NCI-H524 (cell line): ENCODE data around the gene CYP39A1.
A peak's percentile ranks its signal among the peaks of the same experiment; 100 is the strongest.

Experiments
- DNase-seq, 2 experiments: peaks; one replicate each; lab custom pipeline; 2025; lab: John Stamatoyannopoulos, UW

CYP39A1 gene, protein sequence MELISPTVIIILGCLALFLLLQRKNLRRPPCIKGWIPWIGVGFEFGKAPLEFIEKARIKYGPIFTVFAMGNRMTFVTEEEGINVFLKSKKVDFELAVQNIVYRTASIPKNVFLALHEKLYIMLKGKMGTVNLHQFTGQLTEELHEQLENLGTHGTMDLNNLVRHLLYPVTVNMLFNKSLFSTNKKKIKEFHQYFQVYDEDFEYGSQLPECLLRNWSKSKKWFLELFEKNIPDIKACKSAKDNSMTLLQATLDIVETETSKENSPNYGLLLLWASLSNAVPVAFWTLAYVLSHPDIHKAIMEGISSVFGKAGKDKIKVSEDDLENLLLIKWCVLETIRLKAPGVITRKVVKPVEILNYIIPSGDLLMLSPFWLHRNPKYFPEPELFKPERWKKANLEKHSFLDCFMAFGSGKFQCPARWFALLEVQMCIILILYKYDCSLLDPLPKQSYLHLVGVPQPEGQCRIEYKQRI

GRCh38 chr6:46652603-46653438, at the start of gene CYP39A1, which contains the start of gene SLC25A27:
TSS of gene CYP39A1 (minus strand) at chr6:46652818. CDS start at chr6:46652582, 236 bp downstream.
TSS of gene SLC25A27 (plus strand) at chr6:46652975. CDS start at chr6:46653193, 218 bp downstream.
- DNase-seq: peak; percentile 82 to 90

DNA sequence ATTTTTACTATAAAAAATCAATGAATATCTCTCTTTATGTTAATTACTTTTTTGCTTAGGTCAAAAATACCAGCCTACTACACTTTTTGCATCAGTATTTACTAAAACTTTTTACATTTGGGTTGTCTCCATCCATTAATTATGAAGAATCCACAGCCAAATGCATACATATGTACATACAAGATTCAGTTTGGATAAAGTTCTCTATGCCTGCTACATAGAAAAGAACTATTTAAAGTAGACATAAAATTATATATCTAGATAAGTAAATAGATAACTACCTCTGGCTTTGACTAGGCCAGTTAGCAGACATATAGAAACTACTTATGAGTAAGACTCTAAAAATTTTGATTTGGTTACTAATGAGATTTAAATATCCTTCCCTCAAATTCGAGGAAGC, 47.4 kb upstream of the CYP39A1 start:
- DNase-seq: no peak

DNA sequence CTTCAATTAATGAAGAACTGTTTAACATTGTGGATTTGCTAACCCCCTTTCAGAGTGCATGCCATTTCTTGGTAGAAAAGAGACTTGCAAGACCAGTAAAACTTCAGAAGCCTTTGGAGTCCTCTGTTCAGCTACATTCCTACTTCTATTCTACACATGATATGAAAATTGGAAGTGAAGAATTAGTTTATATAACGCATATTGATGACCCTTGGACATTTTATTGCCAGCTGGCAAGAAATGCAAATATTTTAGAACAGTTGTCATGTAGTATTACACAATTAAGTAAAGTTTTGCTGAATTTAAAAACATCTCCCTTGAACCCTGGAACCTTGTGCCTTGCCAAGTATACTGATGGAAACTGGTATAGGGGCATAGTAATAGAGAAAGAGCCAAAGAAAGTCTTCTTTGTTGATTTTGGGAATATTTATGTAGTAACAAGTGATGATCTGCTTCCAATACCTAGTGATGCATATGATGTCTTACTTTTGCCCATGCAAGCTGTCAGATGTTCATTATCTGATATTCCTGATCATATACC, 38.4 kb upstream of the CYP39A1 start:
- DNase-seq: no peak

GRCh38 chr6:46690141-46690755, 37.6 kb upstream of the CYP39A1 start:
- DNase-seq: no peak

GRCh38 chr6:46689657-46690056, 37.0 kb upstream of the CYP39A1 start:
- no peak for DNase-seq

- DNase-seq: no peak
Measured at GRCh38 chr6:46688966-46689335, 36.3 kb upstream of the CYP39A1 start.

DNA sequence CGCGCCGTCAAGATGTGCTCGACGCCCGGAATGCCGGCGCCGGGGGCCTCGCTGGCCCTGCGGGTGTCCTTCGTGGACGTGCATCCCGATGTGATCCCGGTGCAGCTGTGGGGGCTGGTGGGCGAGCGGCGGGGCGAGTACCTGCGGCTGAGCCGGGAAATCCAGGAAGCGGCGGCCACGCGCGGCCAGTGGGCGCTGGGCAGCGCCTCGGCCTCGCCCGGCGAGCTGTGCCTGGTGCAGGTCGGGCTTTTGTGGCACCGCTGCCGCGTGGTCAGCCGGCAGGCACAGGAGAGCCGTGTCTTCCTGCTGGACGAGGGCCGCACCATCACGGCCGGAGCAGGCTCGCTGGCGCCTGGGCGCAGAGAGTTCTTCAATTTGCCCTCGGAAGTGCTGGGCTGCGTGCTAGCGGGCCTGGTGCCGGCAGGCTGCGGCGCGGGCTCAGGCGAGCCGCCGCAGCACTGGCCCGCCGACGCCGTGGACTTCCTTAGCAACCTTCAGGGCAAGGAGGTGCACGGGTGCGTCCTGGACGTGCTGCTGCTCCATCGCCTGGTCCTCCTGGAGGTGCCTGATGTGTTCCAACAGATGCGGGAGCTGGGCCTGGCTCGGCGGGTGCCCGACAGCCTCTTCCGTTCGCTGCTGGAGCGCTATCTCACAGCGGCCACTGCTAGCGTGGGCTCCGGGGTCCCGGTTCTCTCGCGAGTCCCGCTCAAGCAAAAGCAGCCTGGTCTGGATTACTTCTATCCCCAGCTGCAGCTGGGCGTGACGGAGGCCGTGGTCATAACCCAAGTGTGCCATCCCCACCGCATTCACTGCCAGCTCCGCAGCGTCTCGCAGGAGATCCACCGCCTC, 35.7 kb upstream of the CYP39A1 start:
- no peak for DNase-seq

- DNase-seq: no peak
Measured at GRCh38 chr6:46687619-46688097, 35.0 kb upstream of the CYP39A1 start, which contains the start of gene TDRD6. TSS of gene TDRD6 (plus strand) at chr6:46687885. CDS start at chr6:46688129, 244 bp downstream.

DNA sequence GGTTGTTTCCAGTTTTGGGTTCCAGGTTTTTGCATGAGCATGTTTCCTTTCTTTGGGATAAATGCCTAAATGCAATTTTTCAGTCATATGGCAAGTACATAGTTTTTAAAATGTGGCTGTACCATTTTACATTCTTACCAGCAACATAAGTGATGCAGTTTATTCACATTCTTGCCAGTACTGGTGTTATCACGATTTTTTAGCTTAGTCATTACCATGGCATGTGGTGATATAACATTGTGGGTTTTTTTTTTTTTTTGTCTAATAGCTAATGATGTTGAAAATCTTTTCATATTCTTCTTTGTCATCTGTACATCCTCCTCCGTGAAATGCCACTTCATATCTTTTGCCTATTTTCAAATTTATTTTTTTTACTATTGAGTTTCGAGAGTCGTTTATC, 32.2 kb upstream of the CYP39A1 start:
- DNase-seq: no peak

DNA sequence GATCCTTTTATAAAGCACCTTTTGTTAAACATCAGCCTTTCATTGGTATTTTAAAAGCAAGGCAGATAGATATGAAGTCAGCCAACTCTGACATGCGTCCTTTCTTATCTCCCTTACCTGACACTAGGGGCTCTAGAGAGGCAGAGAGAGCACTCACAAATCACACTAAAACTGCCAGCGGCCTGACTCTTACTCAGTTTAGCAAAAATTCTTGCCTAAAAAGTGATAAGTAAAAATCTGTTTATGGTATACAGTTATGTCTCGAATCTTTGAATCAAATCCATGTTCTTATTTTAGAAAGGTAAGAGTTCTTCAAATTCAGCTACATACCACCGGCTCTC, 24.7 kb upstream of the CYP39A1 start:
- DNase-seq: peak in 1 of 2 experiments; percentile 1

DNA sequence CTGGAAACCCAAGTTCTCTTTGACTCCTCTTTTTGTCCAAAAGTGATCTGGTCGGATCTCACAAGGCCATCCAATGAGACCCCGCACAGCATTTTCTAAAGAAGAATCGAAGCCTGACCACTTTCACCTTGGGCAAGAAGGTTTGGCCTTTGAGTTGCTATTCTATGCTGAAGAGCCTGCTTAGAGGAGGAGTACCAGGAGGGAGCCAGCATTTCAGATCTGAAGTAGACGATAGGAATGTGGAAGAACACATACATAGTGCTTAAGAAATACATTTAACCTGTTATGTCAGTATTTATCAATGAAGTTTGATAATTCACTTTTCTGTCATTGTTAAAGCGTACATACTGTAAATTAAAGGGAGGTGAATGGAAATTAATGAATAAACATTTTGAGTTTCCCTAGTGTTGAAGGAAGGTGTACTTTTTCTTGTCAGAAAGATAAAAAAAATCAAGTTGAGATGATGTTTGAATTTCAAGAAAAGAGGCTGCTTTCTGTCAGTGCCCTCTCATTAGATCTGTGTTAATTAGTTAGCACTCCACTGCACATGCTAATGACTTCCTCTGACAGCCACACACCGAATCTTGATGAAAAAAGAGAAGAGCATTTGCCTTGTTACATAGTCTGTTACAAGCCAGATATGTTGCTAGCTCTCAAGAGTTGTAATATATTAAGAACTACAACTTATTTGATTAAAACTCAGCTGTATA, 24.1 kb upstream of the CYP39A1 start:
- no peak for DNase-seq

- no peak for DNase-seq
Measured at GRCh38 chr6:46674410-46674809, 21.8 kb upstream of the CYP39A1 start.

GRCh38 chr6:46667377-46667776, 14.8 kb upstream of the CYP39A1 start:
- no peak for DNase-seq

- no peak for DNase-seq
Measured at GRCh38 chr6:46661483-46661882, 8.9 kb upstream of the CYP39A1 start.

DNA sequence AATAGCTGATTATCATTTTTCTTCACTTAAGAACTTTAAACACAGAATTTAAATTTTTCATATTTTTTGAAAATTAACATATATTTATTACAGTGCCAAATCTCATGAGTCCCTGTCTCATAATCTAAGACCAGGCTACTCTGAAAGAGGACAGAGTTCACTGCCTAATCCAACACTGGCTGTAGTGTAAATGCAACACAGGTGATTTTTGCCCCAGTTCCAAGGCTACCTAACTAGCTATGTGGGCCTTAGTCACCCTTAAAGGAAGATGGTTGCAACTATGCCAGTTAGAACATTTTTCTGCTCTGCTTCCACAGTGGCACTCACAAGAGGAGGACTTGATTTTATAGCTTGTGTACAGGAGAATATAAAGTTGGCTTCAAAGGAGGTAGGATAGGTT, 5.0 kb upstream of the CYP39A1 start:
- no peak for DNase-seq

DNA sequence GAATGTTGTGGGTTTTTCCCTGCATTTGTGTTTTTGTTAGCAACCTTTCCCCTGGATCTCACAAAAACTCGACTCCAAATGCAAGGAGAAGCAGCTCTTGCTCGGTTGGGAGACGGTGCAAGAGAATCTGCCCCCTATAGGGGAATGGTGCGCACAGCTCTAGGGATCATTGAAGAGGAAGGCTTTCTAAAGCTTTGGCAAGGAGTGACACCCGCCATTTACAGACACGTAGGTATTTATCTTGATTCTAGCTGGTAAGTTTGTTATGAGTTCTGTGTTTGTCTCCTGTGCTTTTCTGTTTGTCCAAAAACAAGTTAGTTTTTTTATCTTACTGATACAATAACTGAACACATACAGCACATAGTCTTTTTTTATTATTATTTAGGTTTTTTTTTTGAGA, 3.2 kb upstream of the CYP39A1 start:
- DNase-seq: peak in 1 of 2 experiments; percentile 13

GRCh38 chr6:46653439-46654195, 999 bp upstream of the CYP39A1 start:
- DNase-seq: peak in 1 of 2 experiments; percentile 28

GRCh38 chr6:46652232-46652602, 401 bp downstream of the CYP39A1 start:
- DNase-seq: peak in 1 of 2 experiments; percentile 41

- no peak for DNase-seq
Measured at GRCh38 chr6:46651816-46652215, 802 bp downstream of the CYP39A1 start.

DNA sequence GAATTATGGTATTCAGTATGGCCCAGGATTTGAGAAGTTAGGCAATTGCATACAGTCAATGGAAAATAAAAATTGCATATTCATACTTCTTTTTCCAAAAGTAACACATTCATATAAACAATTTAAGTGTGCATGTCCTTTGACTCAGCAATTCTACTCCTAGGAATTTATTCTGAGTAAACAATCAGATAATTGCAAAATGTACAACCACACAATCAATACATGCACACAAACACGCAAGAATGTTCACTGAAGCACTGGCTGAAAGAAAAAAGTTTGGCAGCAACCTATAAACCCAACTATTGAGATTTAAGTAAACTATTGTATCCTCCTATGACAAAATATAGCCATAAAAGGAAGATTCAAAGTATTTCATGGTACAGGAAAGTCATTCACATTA, 1.6 kb downstream of the CYP39A1 start:
- DNase-seq: no peak
